Activated T-cell treated with anti-CD3 and anti-CD28 coated beads, Interleukin-2, amount 50 U/mL, for 72 hours (primary cell): ENCODE data around the gene MOGAT2. TPM values are rescaled to one million over a fixed set of nuclear protein-coding genes. Genes with fewer than 3 reads are reported as not detected.
"Not testable (repeated sequence)": the region's sequence is repeated elsewhere in the genome, so short reads cannot be mapped to it uniquely, and the experiment has no call there.

ENCODE experiments used
- ATAC-seq, 2 donors: fragments of 150-1000 bp; cut with Tn5 transposase; replicated peaks in 1 of 2; 2 replicates each; pipeline ENCODE4 v1.10.0; 2021; ENCODE audit warnings: moderate library complexity in 2 of 2, mild to moderate bottlenecking in 1 of 2
- DNase-seq, 2 donors: peaks; one replicate each; pipeline ENCODE4 v3.0.0; 2021 to 2022; ENCODE audit warnings: mixed read lengths in 1 of 2
- H3K27ac Mint-ChIP-seq: one replicate; pipeline ENCODE4 v1.8.0; 2022; ENCODE audit warnings: mild to moderate bottlenecking, moderate library complexity, mixed read lengths
- H3K27me3 Mint-ChIP-seq: one replicate; pipeline ENCODE4 v1.8.0; 2022; ENCODE audit warnings: low read depth, mixed read lengths
- H3K36me3 Mint-ChIP-seq, 2 donors: one replicate each; pipeline ENCODE4 v1.8.0; 2022; ENCODE audit warnings: mixed read lengths in 2 of 2, mild to moderate bottlenecking in 1 of 2; ENCODE audit not compliant: insufficient read depth in 2 of 2
- H3K4me1 Mint-ChIP-seq: one replicate; pipeline ENCODE4 v1.8.0; 2022; ENCODE audit warnings: low read depth, mixed read lengths
- H3K4me3 Mint-ChIP-seq, 2 donors: one replicate each; pipeline ENCODE4 v1.8.0; 2022; ENCODE audit warnings: mild to moderate bottlenecking in 2 of 2, mixed read lengths in 2 of 2, moderate library complexity in 2 of 2
- H3K9me3 Mint-ChIP-seq, 2 donors: one replicate each; pipeline ENCODE4 v1.8.0; 2022; ENCODE audit warnings: mixed read lengths in 2 of 2
- total RNA-seq, 2 donors: library from RNA; stranded (reverse); gene quantifications; one replicate each; pipeline ENCODE4 v1.2.3, GENCODE V29; 2022

MOGAT2 gene
- total RNA-seq, 2 donors from 2014 or later, result not detected

- no peaks in the 10 kb centered on the region for H3K36me3 Mint-ChIP-seq
- no peak overlapping the region for H3K4me3 Mint-ChIP-seq
- no peak for DNase-seq
- H3K27me3 Mint-ChIP-seq, result peaks cover 5% of the 10 kb centered on the region
- no peaks in the 10 kb centered on the region for H3K4me1 Mint-ChIP-seq
- H3K9me3 Mint-ChIP-seq, result no peaks in the 10 kb centered on the region
- ATAC-seq, result no peak
- no peak overlapping the region for H3K27ac Mint-ChIP-seq
These were observed 8.1 kb downstream of the MOGAT2 start for GRCh38 chr11:75725547-75726320.

- no peaks in the 10 kb centered on the region for H3K9me3 Mint-ChIP-seq
- peaks cover 9% of the 10 kb centered on the region for H3K27me3 Mint-ChIP-seq
- no peak for DNase-seq
These were observed 11.4 kb downstream of the MOGAT2 start for GRCh38 chr11:75728992-75729391.

GRCh38 chr11:75731095-75731494 is 13.5 kb downstream of the MOGAT2 start:
- H3K27me3 Mint-ChIP-seq, result peaks cover 9% of the 10 kb centered on the region
- no peak overlapping the region for H3K27ac Mint-ChIP-seq
- no peak overlapping the region for H3K4me3 Mint-ChIP-seq
- no peak for DNase-seq
- H3K9me3 Mint-ChIP-seq, result no peaks in the 10 kb centered on the region
- H3K36me3 Mint-ChIP-seq, result no peaks in the 10 kb centered on the region
- peaks cover 12% of the 10 kb centered on the region for H3K4me1 Mint-ChIP-seq
- no peak for ATAC-seq

More at GRCh38 chr11:75728992-75729391, 11.4 kb downstream of the MOGAT2 start:
- no peak for ATAC-seq
- peaks cover 5% of the 10 kb centered on the region for H3K4me1 Mint-ChIP-seq
- no peak overlapping the region for H3K27ac Mint-ChIP-seq
- no peak overlapping the region for H3K4me3 Mint-ChIP-seq
- no peaks in the 10 kb centered on the region for H3K36me3 Mint-ChIP-seq

GRCh38 chr11:75733071-75733430 is 15.4 kb downstream of the MOGAT2 start:
- DNase-seq (no peak), ATAC-seq (no peak)
- Mint-ChIP-seq H3K9me3 (no peaks in the 10 kb centered on the region), H3K4me3 (no peak overlapping the region), H3K36me3 (no peaks in the 10 kb centered on the region), H3K27me3 (peaks cover 9% of the 10 kb centered on the region), H3K27ac (no peak overlapping the region), H3K4me1 (peaks cover 12% of the 10 kb centered on the region)

GRCh38 chr11:75733431-75734107 is 15.9 kb downstream of the MOGAT2 start:
- Mint-ChIP-seq H3K27ac (no peak overlapping the region), H3K27me3 (peaks cover 9% of the 10 kb centered on the region), H3K4me3 (no peak overlapping the region), H3K4me1 (peaks cover 12% of the 10 kb centered on the region), H3K36me3 (no peaks in the 10 kb centered on the region), H3K9me3 (no peaks in the 10 kb centered on the region)
- peak in 1 of 2 donors; percentile 9 for DNase-seq
- ATAC-seq, result peak; percentile 93 to 96

- H3K4me3 Mint-ChIP-seq, result no peak overlapping the region
- H3K27me3 Mint-ChIP-seq, result peaks cover 4% of the 10 kb centered on the region
- H3K36me3 Mint-ChIP-seq, result no peaks in the 10 kb centered on the region
- no peak overlapping the region for H3K27ac Mint-ChIP-seq
- H3K4me1 Mint-ChIP-seq, result peaks cover 12% of the 10 kb centered on the region
- no peaks in the 10 kb centered on the region for H3K9me3 Mint-ChIP-seq
- DNase-seq (no peak), ATAC-seq (no peak)
These were observed 17.0 kb downstream of the MOGAT2 start for GRCh38 chr11:75734491-75735180.

- H3K4me3 Mint-ChIP-seq, result no peak overlapping the region
- H3K4me1 Mint-ChIP-seq, result peaks cover 12% of the 10 kb centered on the region
- no peak overlapping the region for H3K27ac Mint-ChIP-seq
- no peaks in the 10 kb centered on the region for H3K9me3 Mint-ChIP-seq
- no peak for DNase-seq
- ATAC-seq, result no peak
- H3K27me3 Mint-ChIP-seq, result peaks cover 4% of the 10 kb centered on the region
- H3K36me3 Mint-ChIP-seq, result no peaks in the 10 kb centered on the region
These were observed 17.7 kb downstream of the MOGAT2 start for GRCh38 chr11:75735181-75735845.

- no peak for ATAC-seq
- Mint-ChIP-seq H3K4me3 (no peak overlapping the region), H3K4me1 (peaks cover 12% of the 10 kb centered on the region), H3K27me3 (no peaks in the 10 kb centered on the region), H3K27ac (no peak overlapping the region), H3K9me3 (no peaks in the 10 kb centered on the region), H3K36me3 (no peaks in the 10 kb centered on the region)
- no peak for DNase-seq
These were observed 19.7 kb downstream of the MOGAT2 start for GRCh38 chr11:75737314-75737713.

- no peak overlapping the region for H3K27ac Mint-ChIP-seq
- no peak overlapping the region for H3K4me3 Mint-ChIP-seq
- DNase-seq, result no peak
- H3K4me1 Mint-ChIP-seq, result no peaks in the 10 kb centered on the region
- H3K9me3 Mint-ChIP-seq, result no peaks in the 10 kb centered on the region
- no peaks in the 10 kb centered on the region for H3K36me3 Mint-ChIP-seq
- peaks cover 18% of the 10 kb centered on the region for H3K27me3 Mint-ChIP-seq
- no peak for ATAC-seq
These were observed 23.0 kb downstream of the MOGAT2 start for GRCh38 chr11:75740681-75741080.

GRCh38 chr11:75743159-75743558 is 25.5 kb downstream of the MOGAT2 start:
- not testable (repeated sequence) for ATAC-seq, H3K36me3 Mint-ChIP-seq, H3K4me3 Mint-ChIP-seq, H3K4me1 Mint-ChIP-seq, H3K27ac Mint-ChIP-seq, H3K9me3 Mint-ChIP-seq, DNase-seq
- H3K27me3 Mint-ChIP-seq, result peaks cover 25% of the 10 kb centered on the region

GRCh38 chr11:75743711-75744563 is 26.3 kb downstream of the MOGAT2 start:
- no peaks in the 10 kb centered on the region for H3K36me3 Mint-ChIP-seq
- no peak for DNase-seq
- H3K9me3 Mint-ChIP-seq, result no peaks in the 10 kb centered on the region
- H3K27ac Mint-ChIP-seq, result no peak overlapping the region
- peaks cover 25% of the 10 kb centered on the region for H3K27me3 Mint-ChIP-seq
- no peaks in the 10 kb centered on the region for H3K4me1 Mint-ChIP-seq
- H3K4me3 Mint-ChIP-seq, result no peak overlapping the region
- ATAC-seq, result no peak

- DNase-seq (no peak), ATAC-seq (no peak)
- no peaks in the 10 kb centered on the region for H3K4me1 Mint-ChIP-seq
- H3K36me3 Mint-ChIP-seq, result no peaks in the 10 kb centered on the region
- H3K27me3 Mint-ChIP-seq, result peaks cover 25% of the 10 kb centered on the region
- no peak overlapping the region for H3K27ac Mint-ChIP-seq
- H3K9me3 Mint-ChIP-seq, result no peaks in the 10 kb centered on the region
- no peak overlapping the region for H3K4me3 Mint-ChIP-seq
These were observed 28.2 kb downstream of the MOGAT2 start for GRCh38 chr11:75745807-75746206.
